Measurements from ENCODE around the gene VKORC1.

VKORC1 gene

GRCh38 chr16:31077592-31078396 lies 16.8 kb downstream of the VKORC1 start:
- Histone ChIP-seq H3K27ac (replicated peaks) (no peak overlapping the region; the same call in 1 of the 2 replicates), H3K27me3 (ENCODE audit: insufficient read depth, poor library complexity, severe bottlenecking) (no peaks in the 10 kb centered on the region), H3K4me3 (replicated peaks; ENCODE audit: insufficient read depth, low read length) (no peak overlapping the region)
- TF ChIP-seq CTCF (IDR thresholded peaks at IDR 0.05; ENCODE audit: insufficient read depth, low read length) (no peak), REST (IDR thresholded peaks at IDR 0.05; ENCODE audit: insufficient replicate concordance, low read depth) (no peak), SPI1 (IDR thresholded peaks at IDR 0.05; ENCODE audit: borderline replicate concordance, low read depth) (no peak), POLR2AphosphoS5 (IDR thresholded peaks at IDR 0.05; ENCODE audit: low read depth) (no peak), GABPA (IDR thresholded peaks at IDR 0.05; ENCODE audit: low read depth) (no peak)
- no peak for DNase-seq (ENCODE audit: low read depth in 1 of 2, low spot score in 1 of 2)

GRCh38 chr16:31077024-31077423 lies 17.6 kb downstream of the VKORC1 start:
- TF ChIP-seq POLR2AphosphoS5 (IDR thresholded peaks at IDR 0.05; ENCODE audit: low read depth) (no peak), SPI1 (IDR thresholded peaks at IDR 0.05; ENCODE audit: borderline replicate concordance, low read depth) (no peak), GABPA (IDR thresholded peaks at IDR 0.05; ENCODE audit: low read depth) (no peak), REST (IDR thresholded peaks at IDR 0.05; ENCODE audit: insufficient replicate concordance, low read depth) (no peak), CTCF (IDR thresholded peaks at IDR 0.05; ENCODE audit: insufficient read depth, low read length) (no peak)

GRCh38 chr16:31076319-31076718 lies 18.3 kb downstream of the VKORC1 start:
- H3K27me3 ChIP-seq (ENCODE audit: insufficient read depth, poor library complexity, severe bottlenecking) = no peaks in the 10 kb centered on the region
- no peak overlapping the region for H3K27ac ChIP-seq (replicated peaks)
- DNase-seq (ENCODE audit: low read depth in 1 of 2, low spot score in 1 of 2) = no peak
- no peak overlapping the region for H3K4me3 ChIP-seq (replicated peaks; ENCODE audit: insufficient read depth, low read length)
- TF ChIP-seq SPI1 (IDR thresholded peaks at IDR 0.05; ENCODE audit: borderline replicate concordance, low read depth) = no peak
- no peak for TF ChIP-seq REST (IDR thresholded peaks at IDR 0.05; ENCODE audit: insufficient replicate concordance, low read depth)

More at GRCh38 chr16:31077024-31077423, 17.6 kb downstream of the VKORC1 start:
- no peak for DNase-seq (ENCODE audit: low read depth in 1 of 2, low spot score in 1 of 2)
- H3K4me3 ChIP-seq (replicated peaks; ENCODE audit: insufficient read depth, low read length) = no peak overlapping the region
- H3K27me3 ChIP-seq (ENCODE audit: insufficient read depth, poor library complexity, severe bottlenecking) = no peaks in the 10 kb centered on the region
- no peak overlapping the region for H3K27ac ChIP-seq (replicated peaks)

All from HL-60 (cell line).